Measurements from ENCODE around the gene IPO11.
"Not testable (repeated sequence)": the region's sequence is repeated elsewhere in the genome, so short reads cannot be mapped to it uniquely, and the experiment has no call there.

DNA sequence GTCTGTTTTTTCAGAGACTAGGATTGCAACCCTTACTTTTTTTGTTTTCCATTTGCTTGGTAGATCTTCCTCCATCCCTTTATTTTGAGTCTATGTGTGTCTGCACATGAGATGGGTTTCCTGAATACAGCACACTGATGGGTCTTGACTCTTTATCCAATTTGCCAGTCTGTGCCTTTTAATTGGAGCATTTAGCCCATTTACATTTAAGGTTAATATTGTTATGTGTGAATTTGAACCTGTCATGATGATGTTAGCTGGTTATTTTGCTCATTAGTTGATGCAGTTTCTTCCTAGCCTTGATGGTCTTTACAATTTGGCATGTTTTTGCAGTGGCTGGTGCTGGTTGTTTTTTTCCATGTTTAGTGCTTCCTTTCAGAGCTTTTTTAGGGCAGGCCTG, 264.0 kb downstream of the IPO11 start:
- TF ChIP-seq CTCF (IDR thresholded peaks at IDR 0.05; ENCODE audit: insufficient read depth, low read length, poor library complexity, severe bottlenecking); EZH2phosphoT487 (conservative IDR thresholded peaks at IDR 0.05; ENCODE audit: low read length): not testable (repeated sequence)
